ENCODE data around the gene DUS1L. TPM values are rescaled to one million over a fixed set of nuclear protein-coding genes. Genes with fewer than 3 reads are reported as not detected.
A peak's percentile ranks its signal among the peaks of the same experiment; 100 is the strongest.

Gene DUS1L
- total and polyA plus RNA-seq, 4 donors, result 40.0 to 179 (median 100.0) TPM

GRCh38 chr17:82055023-82055964 is 10.3 kb downstream of the DUS1L start:
- Histone ChIP-seq H3K4me3 (no peak overlapping the region), H3K36me3 (ENCODE audit: control insufficient read depth in 4 of 4, insufficient read depth in 4 of 4, low read length in 4 of 4) (peaks cover 5 to 66% (median 15%) of the 10 kb centered on the region in 4 donors), H3K27ac (ENCODE audit: low read depth in 1 of 2, low read length in 1 of 2) (no peak overlapping the region), H3K4me1 (ENCODE audit: control insufficient read depth in 5 of 5, insufficient read depth in 5 of 5, low read length in 5 of 5) (peaks cover 0 to 21% (median 8%) of the 10 kb centered on the region in 5 donors), H3K27me3 (ENCODE audit: control insufficient read depth in 3 of 3, insufficient read depth in 3 of 3, low read length in 2 of 3) (no peaks in the 10 kb centered on the region), H3K9me3 (ENCODE audit: control insufficient read depth in 4 of 4, insufficient read depth in 3 of 4, low read length in 3 of 4) (no peaks in the 10 kb centered on the region), H3K9ac (ENCODE audit: insufficient read depth in 1 of 2, low read length in 2 of 2) (no peak overlapping the region)
- TF ChIP-seq, protein P1, sequence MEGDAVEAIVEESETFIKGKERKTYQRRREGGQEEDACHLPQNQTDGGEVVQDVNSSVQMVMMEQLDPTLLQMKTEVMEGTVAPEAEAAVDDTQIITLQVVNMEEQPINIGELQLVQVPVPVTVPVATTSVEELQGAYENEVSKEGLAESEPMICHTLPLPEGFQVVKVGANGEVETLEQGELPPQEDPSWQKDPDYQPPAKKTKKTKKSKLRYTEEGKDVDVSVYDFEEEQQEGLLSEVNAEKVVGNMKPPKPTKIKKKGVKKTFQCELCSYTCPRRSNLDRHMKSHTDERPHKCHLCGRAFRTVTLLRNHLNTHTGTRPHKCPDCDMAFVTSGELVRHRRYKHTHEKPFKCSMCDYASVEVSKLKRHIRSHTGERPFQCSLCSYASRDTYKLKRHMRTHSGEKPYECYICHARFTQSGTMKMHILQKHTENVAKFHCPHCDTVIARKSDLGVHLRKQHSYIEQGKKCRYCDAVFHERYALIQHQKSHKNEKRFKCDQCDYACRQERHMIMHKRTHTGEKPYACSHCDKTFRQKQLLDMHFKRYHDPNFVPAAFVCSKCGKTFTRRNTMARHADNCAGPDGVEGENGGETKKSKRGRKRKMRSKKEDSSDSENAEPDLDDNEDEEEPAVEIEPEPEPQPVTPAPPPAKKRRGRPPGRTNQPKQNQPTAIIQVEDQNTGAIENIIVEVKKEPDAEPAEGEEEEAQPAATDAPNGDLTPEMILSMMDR (IDR thresholded peaks at IDR 0.05; ENCODE audit: control extremely low read depth, extremely low read depth), result no peak
- ATAC-seq (ENCODE audit: insufficient read depth, low FRiP score) (no peak), DNase-seq (no peak)
- WGBS, 2 donors, result 85 to 90% methylated on average over 25 to 26 of the region's 26 CpGs

DNA sequence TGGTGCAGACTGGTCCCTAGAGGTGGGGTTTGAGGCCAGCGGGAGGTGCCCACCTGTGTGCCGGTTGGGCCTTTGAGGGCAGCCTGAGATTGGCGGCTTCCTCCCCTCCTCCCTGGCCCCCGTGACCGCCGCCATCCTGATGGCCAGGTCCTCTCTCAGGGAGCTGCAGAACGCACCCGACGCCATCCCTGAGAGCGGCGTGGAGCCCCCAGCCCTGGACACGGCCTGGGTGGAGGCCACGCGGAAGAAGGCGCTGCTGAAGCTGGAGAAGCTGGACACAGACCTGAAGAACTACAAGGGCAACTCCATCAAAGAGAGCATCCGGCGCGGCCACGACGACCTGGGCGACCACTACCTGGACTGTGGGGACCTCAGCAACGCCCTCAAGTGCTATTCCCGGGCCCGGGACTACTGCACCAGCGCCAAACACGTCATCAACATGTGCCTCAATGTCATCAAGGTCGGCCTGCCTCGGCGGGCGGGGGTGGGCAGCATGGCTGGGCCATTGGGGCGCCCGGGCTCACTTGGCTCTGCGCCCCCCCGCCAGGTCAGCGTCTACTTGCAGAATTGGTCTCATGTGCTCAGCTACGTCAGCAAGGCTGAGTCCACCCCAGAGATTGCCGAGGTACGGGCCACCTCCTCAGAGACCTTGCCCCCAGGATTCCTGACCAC is 11.1 kb downstream of the DUS1L start:
- Histone ChIP-seq H3K4me3 (no peak overlapping the region), H3K9ac (ENCODE audit: insufficient read depth in 1 of 2, low read length in 2 of 2) (no peak overlapping the region), H3K27me3 (ENCODE audit: control insufficient read depth in 3 of 3, insufficient read depth in 3 of 3, low read length in 2 of 3) (no peaks in the 10 kb centered on the region), H3K36me3 (ENCODE audit: control insufficient read depth in 4 of 4, insufficient read depth in 4 of 4, low read length in 4 of 4) (peaks cover 5 to 62% (median 16%) of the 10 kb centered on the region in 4 donors), H3K27ac (ENCODE audit: low read depth in 1 of 2, low read length in 1 of 2) (no peak overlapping the region), H3K4me1 (ENCODE audit: control insufficient read depth in 5 of 5, insufficient read depth in 5 of 5, low read length in 5 of 5) (peaks cover 0 to 24% (median 8%) of the 10 kb centered on the region in 5 donors), H3K9me3 (ENCODE audit: control insufficient read depth in 4 of 4, insufficient read depth in 3 of 4, low read length in 3 of 4) (no peaks in the 10 kb centered on the region)
- 94 to 95% methylated on average over 35 to 38 of the region's 38 CpGs for WGBS, 2 donors
- ATAC-seq (ENCODE audit: insufficient read depth, low FRiP score) (no peak), DNase-seq (no peak)
- TF ChIP-seq, protein P1 (IDR thresholded peaks at IDR 0.05; ENCODE audit: control extremely low read depth, extremely low read depth), result no peak

DNA sequence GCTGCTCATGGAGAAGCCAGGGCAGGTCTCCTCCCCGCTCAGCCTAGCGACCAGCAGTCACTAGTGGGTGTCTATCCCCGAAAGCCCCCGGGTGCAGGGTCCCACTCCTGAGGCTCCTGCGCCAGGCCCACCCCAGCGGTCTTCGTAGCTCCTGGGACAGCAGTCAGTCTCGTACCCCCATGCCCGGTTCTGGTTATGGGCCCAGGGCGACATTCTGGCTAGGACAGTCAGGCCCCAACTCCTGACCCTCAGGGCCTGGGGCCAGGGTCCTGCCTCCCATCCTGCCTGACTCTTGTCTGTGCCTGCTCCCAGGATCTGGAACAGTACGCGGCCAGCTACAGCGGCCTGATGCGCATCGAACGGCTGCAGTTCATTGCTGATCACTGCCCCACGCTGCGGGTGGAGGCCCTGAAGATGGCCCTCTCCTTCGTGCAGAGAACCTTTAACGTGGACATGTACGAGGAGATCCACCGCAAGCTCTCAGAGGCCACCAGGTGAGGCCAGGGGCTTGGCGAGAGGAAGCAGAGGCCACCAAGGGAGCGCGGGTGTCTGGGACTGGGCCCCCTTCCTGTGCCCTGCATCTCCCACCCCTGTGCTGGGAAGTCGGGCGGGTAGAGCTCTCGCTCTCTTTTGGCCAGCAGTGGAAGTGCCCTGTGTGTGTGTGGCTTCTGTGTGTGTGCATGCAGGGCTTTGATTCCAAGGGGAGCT is 11.9 kb downstream of the DUS1L start:
- Histone ChIP-seq H3K9me3 (ENCODE audit: control insufficient read depth in 4 of 4, insufficient read depth in 3 of 4, low read length in 3 of 4) (no peaks in the 10 kb centered on the region), H3K27me3 (ENCODE audit: control insufficient read depth in 3 of 3, insufficient read depth in 3 of 3, low read length in 2 of 3) (no peaks in the 10 kb centered on the region), H3K27ac (ENCODE audit: low read depth in 1 of 2, low read length in 1 of 2) (no peak overlapping the region), H3K4me3 (no peak overlapping the region), H3K4me1 (ENCODE audit: control insufficient read depth in 5 of 5, insufficient read depth in 5 of 5, low read length in 5 of 5) (peaks cover 0 to 24% (median 8%) of the 10 kb centered on the region in 5 donors), H3K9ac (ENCODE audit: insufficient read depth in 1 of 2, low read length in 2 of 2) (no peak overlapping the region), H3K36me3 (ENCODE audit: control insufficient read depth in 4 of 4, insufficient read depth in 4 of 4, low read length in 4 of 4) (peaks cover 5 to 59% (median 16%) of the 10 kb centered on the region in 4 donors)
- ATAC-seq (ENCODE audit: insufficient read depth, low FRiP score) (no peak), DNase-seq (peak in 1 of 3 donors; percentile 5)
- TF ChIP-seq, protein P1 (IDR thresholded peaks at IDR 0.05; ENCODE audit: control extremely low read depth, extremely low read depth), result no peak
- WGBS, 2 donors, result 94 to 95% methylated on average over 28 of the region's 28 CpGs

Data from lung (tissue), 12 donors.